BJ (cell line): ENCODE measurements around the gene HELZ2. TPM values are rescaled to one million over a fixed set of nuclear protein-coding genes. Genes with fewer than 3 reads are reported as not detected.

Source experiments
- CTCF ChIA-PET: fragments of 350-600 bp; formaldehyde crosslinking; extraction: SDS; loops from one replicate; lab custom pipeline; 2021; ENCODE audit warnings: antibody characterized with exemption, inconsistent platforms; lab: Yijun Ruan, JAX
- POLR2A ChIA-PET: fragments of 300-600 bp; sonication (Branson Sonifier 250); formaldehyde crosslinking; extraction: SDS; loops from one replicate; lab custom pipeline; 2021; ENCODE audit warnings: antibody characterized with exemption; lab: Charles Lee
- DNase-seq: peaks from one replicate; pipeline ENCODE4 v3.0.0-alpha.2; 2011; ENCODE audit warnings: low read depth
- H3K27me3 ChIP-seq: 2 replicates; pipeline ENCODE4 v1.6.0; 2011; ENCODE audit warnings: low read length; ENCODE audit not compliant: control insufficient read depth, insufficient read depth
- H3K36me3 ChIP-seq: 2 replicates; pipeline ENCODE4 v1.5.1; 2011; ENCODE audit warnings: low read length; ENCODE audit not compliant: control insufficient read depth, insufficient read depth
- H3K4me3 ChIP-seq: 2 replicates; pipeline ENCODE4 v1.5.1; 2011; ENCODE audit warnings: low read depth, mild to moderate bottlenecking, control low read depth, low read length
- CTCF ChIP-seq: IDR thresholded peaks from 2 replicates; pipeline ENCODE4 v1.5.1; 2011; ENCODE audit warnings: low read depth, mild to moderate bottlenecking, control low read depth, inconsistent platforms, low read length, moderate library complexity; ENCODE audit not compliant: insufficient read depth
- polyA plus RNA-seq: library from polyadenylated mRNA; depleted of rRNA; stranded (reverse); fragments of >200 nt; gene quantifications from 2 replicates; pipeline ENCODE4 v1.2.3, GENCODE V29; 2011

Gene HELZ2
- polyA plus RNA-seq, 1 experiment: 7.9 TPM

GRCh38 chr20:63579017-63579694 lies 5.1 kb upstream of the HELZ2 start:
- ChIA-PET POLR2A (no interaction called here), CTCF (interaction anchor here (1.0 kb wide), 1 partner anchor 9 kb away, joined by 3 read pairs; no protein-coding TSS in a partner anchor)

GRCh38 chr20:63578224-63579016 lies 4.4 kb upstream of the HELZ2 start:
- no peak for DNase-seq
- no peak for TF ChIP-seq CTCF
- ChIA-PET CTCF (no interaction called here), POLR2A (no interaction called here)
- Histone ChIP-seq H3K27me3 (no peaks in the 10 kb centered on the region; the same call in 1 of the 2 replicates), H3K4me3 (no peak overlapping the region), H3K36me3 (no peaks in the 10 kb centered on the region)

More at GRCh38 chr20:63579017-63579694, 5.1 kb upstream of the HELZ2 start:
- Histone ChIP-seq H3K4me3 (no peak overlapping the region), H3K36me3 (no peaks in the 10 kb centered on the region), H3K27me3 (no peaks in the 10 kb centered on the region; the same call in 1 of the 2 replicates)
- TF ChIP-seq CTCF: no peak
- no peak for DNase-seq

DNA sequence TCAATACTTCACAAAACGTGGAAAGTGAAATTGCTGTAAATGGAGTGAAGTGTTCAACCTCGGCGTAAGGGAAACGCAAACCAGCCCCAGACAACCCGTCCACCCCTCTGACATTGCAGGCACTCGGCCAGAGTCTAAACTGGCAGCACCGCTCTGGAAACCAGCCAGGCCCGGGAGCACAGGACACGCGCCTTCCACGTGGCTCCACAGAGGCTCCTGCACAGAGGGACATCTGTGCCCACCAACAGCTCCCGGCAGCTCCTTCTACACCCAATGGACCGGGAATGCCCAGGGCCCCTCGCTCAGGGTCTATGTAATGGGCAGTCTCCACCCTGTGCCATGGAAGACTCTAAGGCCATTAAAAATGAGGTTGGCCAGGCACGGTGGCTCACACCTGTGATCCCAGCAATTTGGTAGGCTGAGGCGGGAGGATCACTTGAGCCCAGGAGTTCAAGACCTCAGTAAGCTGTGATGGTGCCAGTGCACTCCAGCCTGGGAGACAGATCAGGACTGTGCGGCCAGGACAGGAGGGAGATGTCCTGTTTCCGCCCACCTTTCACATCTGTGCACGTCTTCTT lies 3.4 kb upstream of the HELZ2 start:
- Histone ChIP-seq H3K36me3 (no peaks in the 10 kb centered on the region; the same call in 1 of the 2 replicates), H3K27me3 (no peaks in the 10 kb centered on the region; the same call in 1 of the 2 replicates), H3K4me3 (no peak overlapping the region)
- no peak for TF ChIP-seq CTCF
- POLR2A ChIA-PET: no interaction called here
- DNase-seq: no peak
- CTCF ChIA-PET: no interaction called here

- Histone ChIP-seq H3K4me3 (no peak overlapping the region), H3K36me3 (peaks cover 2% of the 10 kb centered on the region), H3K27me3 (no peaks in the 10 kb centered on the region; the same call in 1 of the 2 replicates)
- no peak for DNase-seq
- ChIA-PET POLR2A (no interaction called here), CTCF (no interaction called here)
- no peak for TF ChIP-seq CTCF
Observed at GRCh38 chr20:63576311-63576710, 2.3 kb upstream of the HELZ2 start.
